IMR-90 (cell line): ENCODE measurements around the gene ATXN10. TPM values are rescaled to one million over a fixed set of nuclear protein-coding genes. Genes with fewer than 3 reads are reported as not detected.

Experiments used
- ATAC-seq: fragments of 200-7000 bp; cut with Tn5 transposase; 2 replicates; pipeline ENCODE4 v1.9.1; 2020; ENCODE audit warnings: low read depth, mild to moderate bottlenecking, moderate library complexity
- BruUV-seq: library from RNA; stranded (reverse); fragments of 400-500 nt; replicated peaks from 2 replicates; lab custom pipeline; 2021; lab: Mats Ljungman, UMichigan
- CTCF ChIA-PET: fragments of 300-600 bp; formaldehyde crosslinking; extraction: SDS; loops from one replicate; lab custom pipeline; 2021; ENCODE audit warnings: antibody characterized with exemption; lab: Yijun Ruan, JAX
- POLR2A ChIA-PET: fragments of 300-600 bp; sonication (Branson Sonifier 250); formaldehyde crosslinking; loops from one replicate; lab custom pipeline; 2022; ENCODE audit warnings: antibody characterized with exemption; ENCODE audit not compliant: unreplicated experiment; lab: Charles Lee
- DNase-seq: peaks from one replicate; pipeline ENCODE4 v3.0.0; 2013
- H2AFZ ChIP-seq: replicated peaks from 2 replicates; pipeline ENCODE3; 2013; ENCODE audit warnings: low read length, mild to moderate bottlenecking; ENCODE audit not compliant: poor library complexity
- H2AK5ac ChIP-seq: 2 replicates; pipeline ENCODE4 v1.6.1; 2013; ENCODE audit warnings: low read depth, low read length, inconsistent platforms
- H2AK9ac ChIP-seq: replicated peaks from 2 replicates; pipeline ENCODE3; 2013; ENCODE audit warnings: mild to moderate bottlenecking, low read depth, low read length, moderate library complexity; ENCODE audit not compliant: poor library complexity
- H2BK120ac ChIP-seq: 2 replicates; pipeline ENCODE4 v1.6.1; 2013; ENCODE audit warnings: low read depth, low read length, inconsistent platforms
- H2BK15ac ChIP-seq: 3 replicates; pipeline ENCODE4 v1.6.1; 2013; ENCODE audit warnings: low read depth, low read length, inconsistent platforms
- H2BK20ac ChIP-seq: 2 replicates; pipeline ENCODE4 v1.6.1; 2013; ENCODE audit warnings: low read depth, mild to moderate bottlenecking, inconsistent platforms, low read length, moderate library complexity
- H2BK5ac ChIP-seq: 2 replicates; pipeline ENCODE4 v1.6.1; 2013; ENCODE audit warnings: mild to moderate bottlenecking, low read depth, low read length, inconsistent platforms; ENCODE audit not compliant: poor library complexity, severe bottlenecking
- H3K14ac ChIP-seq: replicated peaks from 2 replicates; pipeline ENCODE4 v1.6.1; 2013; ENCODE audit warnings: low read depth, low read length, inconsistent platforms
- H3K18ac ChIP-seq: 2 replicates; pipeline ENCODE4 v1.6.1; 2013; ENCODE audit warnings: low read depth, low read length, control low read depth
- H3K23ac ChIP-seq: 2 replicates; pipeline ENCODE4 v1.6.1; 2013; ENCODE audit warnings: low read depth, low read length, inconsistent platforms
- H3K27ac ChIP-seq: 2 replicates; pipeline ENCODE4 v1.5.1; 2013; ENCODE audit warnings: mild to moderate bottlenecking, control low read depth, low read length; ENCODE audit not compliant: insufficient read depth
- H3K27me3 ChIP-seq: 2 replicates; pipeline ENCODE4 v1.6.1; 2013; ENCODE audit warnings: low read length; ENCODE audit not compliant: control insufficient read depth, insufficient read depth
- H3K36me3 ChIP-seq: 2 replicates; pipeline ENCODE4 v1.6.1; 2013; ENCODE audit warnings: low read length, mixed read lengths; ENCODE audit not compliant: control insufficient read depth, insufficient read depth
- H3K4ac ChIP-seq: 2 replicates; pipeline ENCODE4 v1.6.1; 2013; ENCODE audit warnings: low read depth, low read length, inconsistent platforms
- H3K4me1 ChIP-seq: 2 replicates; pipeline ENCODE4 v1.6.1; 2013; ENCODE audit warnings: low read length, mixed read lengths; ENCODE audit not compliant: control insufficient read depth, insufficient read depth
- H3K4me2 ChIP-seq: 2 replicates; pipeline ENCODE4 v1.6.1; 2013; ENCODE audit warnings: low read depth, mild to moderate bottlenecking, control low read depth, low read length, moderate library complexity
- H3K4me3 ChIP-seq: 2 replicates; pipeline ENCODE4 v1.5.1; 2013; ENCODE audit warnings: low read depth, mild to moderate bottlenecking, control low read depth, low read length, moderate library complexity; ENCODE audit not compliant: insufficient read depth
- H3K56ac ChIP-seq: 2 replicates; pipeline ENCODE4 v1.6.1; 2013; ENCODE audit warnings: low read length, inconsistent platforms; ENCODE audit not compliant: insufficient read depth; ENCODE audit errors: extremely low read depth
- H3K79me1 ChIP-seq, 2 experiments: 2 replicates each; pipeline ENCODE4 v1.6.1; 2013; ENCODE audit warnings: low read length in 2 of 2, inconsistent platforms in 1 of 2, low read depth in 1 of 2
- H3K9ac ChIP-seq: 2 replicates; pipeline ENCODE4 v1.6.1; 2013; ENCODE audit warnings: low read depth, low read length, control low read depth
- H3K9me1 ChIP-seq: 2 replicates; pipeline ENCODE4 v1.6.1; 2013; ENCODE audit warnings: low read length, inconsistent platforms; ENCODE audit not compliant: insufficient read depth
- H3K9me3 ChIP-seq: 2 replicates; pipeline ENCODE4 v1.6.1; 2013; ENCODE audit warnings: low read length; ENCODE audit not compliant: control insufficient read depth, insufficient read depth
- H4K20me1 ChIP-seq: 2 replicates; pipeline ENCODE4 v1.6.1; 2013; ENCODE audit warnings: low read length, inconsistent platforms; ENCODE audit not compliant: insufficient read depth
- H4K5ac ChIP-seq: 2 replicates; pipeline ENCODE4 v1.6.1; 2013; ENCODE audit warnings: mild to moderate bottlenecking, low read depth, low read length, control low read depth
- H4K8ac ChIP-seq, 2 experiments: 2 replicates each; pipeline ENCODE4 v1.6.1; 2013; ENCODE audit warnings: low read depth in 2 of 2, low read length in 2 of 2, control low read depth in 1 of 2, inconsistent platforms in 1 of 2
- H4K91ac ChIP-seq: 2 replicates; pipeline ENCODE4 v1.6.1; 2013; ENCODE audit warnings: low read depth, low read length, inconsistent platforms; ENCODE audit not compliant: insufficient read depth
- BHLHE40 ChIP-seq: fragments of 150-350 bp; IDR thresholded peaks from 2 replicates; pipeline ENCODE4 v1.6.1; 2016; ENCODE audit warnings: mild to moderate bottlenecking, low read depth, low read length
- CEBPB ChIP-seq: IDR thresholded peaks from 2 replicates; pipeline ENCODE4 v1.6.1; 2012; ENCODE audit warnings: low read depth, low read length, improper control_type of control experiment
- CHD1 ChIP-seq: IDR thresholded peaks from 2 replicates; pipeline ENCODE4 v1.6.1; 2012; ENCODE audit warnings: low read depth, low read length, improper control_type of control experiment
- MAFK ChIP-seq: IDR thresholded peaks from 2 replicates; pipeline ENCODE4 v1.6.1; 2012; ENCODE audit warnings: low read depth, low read length, improper control_type of control experiment
- MAZ ChIP-seq: IDR thresholded peaks from 2 replicates; pipeline ENCODE4 v1.6.1; 2012; ENCODE audit warnings: low read depth, mild to moderate bottlenecking, low read length, improper control_type of control experiment, moderate library complexity, borderline replicate concordance
- MXI1 ChIP-seq: IDR thresholded peaks from 2 replicates; pipeline ENCODE4 v1.6.1; 2012; ENCODE audit warnings: low read depth, mild to moderate bottlenecking, low read length, moderate library complexity, borderline replicate concordance
- NFE2L2 ChIP-seq: fragments of 150-350 bp; IDR thresholded peaks from 2 replicates; pipeline ENCODE4 v1.6.1; 2016; ENCODE audit warnings: low read depth, mild to moderate bottlenecking, low read length
- POLR2A ChIP-seq: IDR thresholded peaks from 2 replicates; pipeline ENCODE4 v1.6.1; 2012; ENCODE audit warnings: mild to moderate bottlenecking, low read depth, low read length
- RAD21 ChIP-seq: IDR thresholded peaks from 2 replicates; pipeline ENCODE4 v1.6.1; 2012; ENCODE audit warnings: low read length, improper control_type of control experiment
- RCOR1 ChIP-seq: IDR thresholded peaks from 2 replicates; pipeline ENCODE4 v1.6.1; 2012; ENCODE audit warnings: mild to moderate bottlenecking, low read length, improper control_type of control experiment; ENCODE audit not compliant: insufficient replicate concordance
- RFX5 ChIP-seq: IDR thresholded peaks from 2 replicates; pipeline ENCODE4 v1.8.0; 2012; ENCODE audit warnings: low read depth, mild to moderate bottlenecking, low read length, moderate library complexity
- WGBS, 2 experiments: methylation state at CpG; one replicate each; pipeline versions ENCODE4 v1.1.5 to v1.1.7; 2013; ENCODE audit warnings: missing lambda C conversion rate in 2 of 2; ENCODE audit not compliant: insufficient read length in 1 of 2; ENCODE audit errors: extremely low coverage in 2 of 2; 5-methylcytosine and 5-hydroxymethylcytosine counted together
- dilution Hi-C: fragments of 300-500 bp; cut with HindIII; formaldehyde crosslinking; loops from one replicate; pipeline ENCODE4 v1.14.3; 2018; ENCODE audit warnings: low sequenced_read_pairs; ENCODE audit not compliant: unreplicated experiment
- in situ Hi-C: fragments of 300-500 bp; cut with MboI; formaldehyde crosslinking; loops from 3 replicates; pipeline ENCODE4 v1.14.3; 2019; ENCODE audit warnings: low sequenced_read_pairs, inconsistent platforms, mixed read lengths
- intact Hi-C: fragments of 100-400 bp; cut with micrococcal nuclease; formaldehyde crosslinking; loops from 2 replicates; pipeline ENCODE4 v1.10.0; 2022
- polyA plus RNA-seq, 3 experiments: library from polyadenylated mRNA; depleted of rRNA; stranded (reverse); fragments of >200 nt; gene quantifications; 2 replicates each; pipeline ENCODE4 v1.2.3, GENCODE V29; 2012; ENCODE audit warnings: low replicate concordance in 1 of 3
- total RNA-seq: library from RNA; depleted of rRNA; stranded (reverse); fragments of >200 nt; gene quantifications from 2 replicates; pipeline ENCODE4 v1.2.3, GENCODE V29; 2012
- TF ChIP-seq, protein P1 (sequence below): conservative IDR thresholded peaks from 2 replicates; pipeline ENCODE4 v1.5.1; 2012; ENCODE audit warnings: mild to moderate bottlenecking, low read depth, low read length, improper control_type of control experiment
- TF ChIP-seq, protein P2 (sequence below): fragments of 150-350 bp; IDR thresholded peaks from 2 replicates; pipeline ENCODE4 v1.6.1; 2017; ENCODE audit warnings: mild to moderate bottlenecking, antibody characterized with exemption, low read length, low read depth
- TF ChIP-seq, protein P3 (sequence below): fragments of 150-350 bp; IDR thresholded peaks from 2 replicates; pipeline ENCODE4 v1.6.1; 2016; ENCODE audit warnings: low read depth, mild to moderate bottlenecking, low read length, moderate library complexity, borderline replicate concordance

ATXN10 gene
- total and polyA plus RNA-seq, 2 of the 4 experiments (the other 2 are of a cell fraction), result 116 to 231 TPM

DNA sequence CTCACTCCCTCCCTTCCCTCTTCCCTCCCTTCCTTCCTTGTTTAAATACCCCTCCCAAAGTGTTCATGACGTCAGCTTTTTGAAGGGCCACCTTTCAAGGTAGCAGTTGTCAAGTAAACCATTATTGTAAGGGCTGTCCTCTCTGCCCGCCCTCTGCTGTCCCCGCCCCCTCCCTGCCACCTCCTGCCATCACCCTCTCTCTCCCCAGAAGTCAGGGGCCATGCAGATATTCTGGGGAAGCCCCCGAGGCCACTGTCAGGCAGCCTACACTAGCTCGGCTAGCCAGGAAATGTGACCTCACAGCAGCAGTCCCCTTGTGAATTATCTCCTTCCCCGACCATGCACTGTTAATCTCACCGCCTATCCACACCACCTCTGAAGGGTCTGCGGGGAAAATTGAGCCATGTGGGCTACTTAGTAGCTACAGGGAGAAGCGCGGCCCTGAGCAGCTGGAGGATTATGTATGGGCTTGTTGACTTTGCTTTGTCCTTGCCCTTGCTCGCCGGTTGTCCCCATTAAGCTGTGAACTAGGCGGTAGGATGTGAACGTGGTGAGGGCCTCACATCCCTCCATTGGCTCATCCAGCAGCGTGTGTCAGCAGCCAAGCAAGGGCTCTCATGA is 42.1 kb upstream of the ATXN10 start:
- WGBS, 2 experiments, result no CpG with 5 or more reads among the region's 15 CpGs
- dilution Hi-C loops (no loop called here), in situ Hi-C loops (no loop called here), intact Hi-C loops (no loop called here)
- ATAC-seq, result no peak
- H3K27me3 ChIP-seq, result peaks cover 27% of the 10 kb centered on the region
- no peaks in the 10 kb centered on the region for H3K36me3 ChIP-seq
- no TSS peak for BruUV-seq
- no peak overlapping the region for H3K9ac ChIP-seq
- no peak overlapping the region for H3K14ac ChIP-seq
- no peak overlapping the region for H2BK20ac ChIP-seq
- 0 out of 2 replicates have a peak, but pooled peaks cover 3% of the 10 kb centered on the region for H3K9me1 ChIP-seq
- ChIA-PET CTCF (no interaction called here), POLR2A (no interaction called here)
- no peak overlapping the region for H3K56ac ChIP-seq
- no peak for DNase-seq
- H2AFZ ChIP-seq, result no peak overlapping the region
- no peak overlapping the region for H3K4ac ChIP-seq
- no peak overlapping the region for H2BK15ac ChIP-seq
- no peaks in the 10 kb centered on the region for H3K9me3 ChIP-seq
- no peaks in the 10 kb centered on the region; the same call in 1 of the 2 replicates for H3K4me1 ChIP-seq
- no peak overlapping the region for H3K18ac ChIP-seq
- no peak overlapping the region for H2AK9ac ChIP-seq
- no peak overlapping the region for H3K4me3 ChIP-seq
- no peaks in the 10 kb centered on the region for H4K20me1 ChIP-seq
- no peak overlapping the region for H2BK120ac ChIP-seq
- no peak overlapping the region for H2AK5ac ChIP-seq
- no peak overlapping the region for H3K4me2 ChIP-seq
- no peak overlapping the region for H2BK5ac ChIP-seq
- H3K23ac ChIP-seq, result no peak overlapping the region
- no peaks in the 10 kb centered on the region for H3K79me1 ChIP-seq
- TF ChIP-seq MXI1, result no peak
- TF ChIP-seq MAZ, result no peak
- TF ChIP-seq MAFK, result no peak
- TF ChIP-seq, protein P1, sequence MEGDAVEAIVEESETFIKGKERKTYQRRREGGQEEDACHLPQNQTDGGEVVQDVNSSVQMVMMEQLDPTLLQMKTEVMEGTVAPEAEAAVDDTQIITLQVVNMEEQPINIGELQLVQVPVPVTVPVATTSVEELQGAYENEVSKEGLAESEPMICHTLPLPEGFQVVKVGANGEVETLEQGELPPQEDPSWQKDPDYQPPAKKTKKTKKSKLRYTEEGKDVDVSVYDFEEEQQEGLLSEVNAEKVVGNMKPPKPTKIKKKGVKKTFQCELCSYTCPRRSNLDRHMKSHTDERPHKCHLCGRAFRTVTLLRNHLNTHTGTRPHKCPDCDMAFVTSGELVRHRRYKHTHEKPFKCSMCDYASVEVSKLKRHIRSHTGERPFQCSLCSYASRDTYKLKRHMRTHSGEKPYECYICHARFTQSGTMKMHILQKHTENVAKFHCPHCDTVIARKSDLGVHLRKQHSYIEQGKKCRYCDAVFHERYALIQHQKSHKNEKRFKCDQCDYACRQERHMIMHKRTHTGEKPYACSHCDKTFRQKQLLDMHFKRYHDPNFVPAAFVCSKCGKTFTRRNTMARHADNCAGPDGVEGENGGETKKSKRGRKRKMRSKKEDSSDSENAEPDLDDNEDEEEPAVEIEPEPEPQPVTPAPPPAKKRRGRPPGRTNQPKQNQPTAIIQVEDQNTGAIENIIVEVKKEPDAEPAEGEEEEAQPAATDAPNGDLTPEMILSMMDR, result no peak
- TF ChIP-seq RAD21, result no peak
- no peak for TF ChIP-seq CEBPB
- TF ChIP-seq POLR2A, result no peak
- TF ChIP-seq, protein P2, sequence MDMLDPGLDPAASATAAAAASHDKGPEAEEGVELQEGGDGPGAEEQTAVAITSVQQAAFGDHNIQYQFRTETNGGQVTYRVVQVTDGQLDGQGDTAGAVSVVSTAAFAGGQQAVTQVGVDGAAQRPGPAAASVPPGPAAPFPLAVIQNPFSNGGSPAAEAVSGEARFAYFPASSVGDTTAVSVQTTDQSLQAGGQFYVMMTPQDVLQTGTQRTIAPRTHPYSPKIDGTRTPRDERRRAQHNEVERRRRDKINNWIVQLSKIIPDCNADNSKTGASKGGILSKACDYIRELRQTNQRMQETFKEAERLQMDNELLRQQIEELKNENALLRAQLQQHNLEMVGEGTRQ, result no peak
- TF ChIP-seq BHLHE40, result no peak
- TF ChIP-seq, protein P3, sequence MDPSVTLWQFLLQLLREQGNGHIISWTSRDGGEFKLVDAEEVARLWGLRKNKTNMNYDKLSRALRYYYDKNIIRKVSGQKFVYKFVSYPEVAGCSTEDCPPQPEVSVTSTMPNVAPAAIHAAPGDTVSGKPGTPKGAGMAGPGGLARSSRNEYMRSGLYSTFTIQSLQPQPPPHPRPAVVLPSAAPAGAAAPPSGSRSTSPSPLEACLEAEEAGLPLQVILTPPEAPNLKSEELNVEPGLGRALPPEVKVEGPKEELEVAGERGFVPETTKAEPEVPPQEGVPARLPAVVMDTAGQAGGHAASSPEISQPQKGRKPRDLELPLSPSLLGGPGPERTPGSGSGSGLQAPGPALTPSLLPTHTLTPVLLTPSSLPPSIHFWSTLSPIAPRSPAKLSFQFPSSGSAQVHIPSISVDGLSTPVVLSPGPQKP, result no peak
- no peak for TF ChIP-seq RCOR1
- no peak for TF ChIP-seq CHD1
- TF ChIP-seq NFE2L2, result no peak
- no peak for TF ChIP-seq RFX5
- H4K5ac ChIP-seq, result no peak overlapping the region
- H3K27ac ChIP-seq, result no peak overlapping the region
- no peak overlapping the region for H4K91ac ChIP-seq
- no peak overlapping the region for H4K8ac ChIP-seq
